Body of pancreas (tissue), 4 donors: ENCODE measurements around the gene GATA3. TPM values are rescaled to one million over a fixed set of nuclear protein-coding genes. Genes with fewer than 3 reads are reported as not detected.

Experiments used
- ATAC-seq: fragments of 150-250 bp; one replicate; pipeline ENCODE4 v1.9.1; 2016
- DNase-seq, 4 donors: peaks; one replicate each; pipeline ENCODE4 v3.0.0-alpha.2; 2019
- H3K27ac ChIP-seq, 4 donors: fragments of 200-600 bp; sonication (generic); 1 replicate in 3 of 4; 2 replicates in 1 of 4; pipeline versions ENCODE4 v1.5.1 to v1.6.1; 2016 to 2019; ENCODE audit warnings: mild to moderate bottlenecking in 1 of 4, mixed read lengths in 1 of 4, moderate library complexity in 1 of 4
- H3K27me3 ChIP-seq, 2 donors: fragments of 200-600 bp; sonication (generic); one replicate each; pipeline ENCODE4 v1.6.0; 2016; ENCODE audit warnings: mild to moderate bottlenecking in 1 of 2
- H3K36me3 ChIP-seq, 2 donors: fragments of 200-600 bp; sonication (generic); replicated peaks in 1 of 2; 2 replicates each; pipeline ENCODE4 v1.5.1; 2016; ENCODE audit warnings: low read depth in 2 of 2; ENCODE audit not compliant: insufficient read depth in 1 of 2
- H3K4me1 ChIP-seq: fragments of 200-600 bp; sonication (generic); one replicate; pipeline ENCODE4 v1.6.0; 2016
- H3K4me3 ChIP-seq, 2 donors: fragments of 200-600 bp; sonication (generic); 1 replicate in 1 of 2; 2 replicates in 1 of 2; pipeline ENCODE4 v1.5.1; 2016 to 2019
- H3K9me3 ChIP-seq, 3 donors: fragments of 200-600 bp; sonication (generic); 1 replicate in 2 of 3; 2 replicates in 1 of 3; pipeline ENCODE4 v1.5.1; 2016
- CTCF ChIP-seq, 7 experiments: fragments of 450-650 bp in 4 of 7; fragments of 200-600 bp in 3 of 7; sonication (generic) in 3 of 7; IDR thresholded peaks; one replicate each; pipeline ENCODE4 v1.5.1; 2016 to 2019; ENCODE audit warnings: antibody characterized with exemption in 7 of 7
- POLR2A ChIP-seq, 3 donors: fragments of 450-650 bp; IDR thresholded peaks; one replicate each; pipeline ENCODE4 v1.6.1; 2016; ENCODE audit warnings: antibody characterized with exemption in 3 of 3, mild to moderate bottlenecking in 2 of 3
- WGBS, 2 donors: methylation state at CpG; one replicate each; pipeline ENCODE4 v1.1.5; 2017; 5-methylcytosine and 5-hydroxymethylcytosine counted together
- intact Hi-C: fragments of 100-400 bp; cut with DNase I; formaldehyde crosslinking; loops from one replicate; pipeline ENCODE4 v1.15.1; 2023
- total RNA-seq, 2 donors: library from RNA; depleted of rRNA; stranded (reverse); fragments of >200 nt; gene quantifications; one replicate each; pipeline ENCODE4 v1.1.0, GENCODE V29; 2016

The GATA3 gene
- total RNA-seq, 2 donors from 2014 or later, result 0.26 to 0.66 TPM

GRCh38 chr10:8073691-8074416, 19.4 kb downstream of the GATA3 start:
- no peak for TF ChIP-seq CTCF (IDR thresholded peaks at IDR 0.05)
- TF ChIP-seq POLR2A (IDR thresholded peaks at IDR 0.05), result no peak
- DNase-seq (no peak), ATAC-seq (no peak)
- no peak overlapping the region for H3K27ac ChIP-seq
- no peaks in the 10 kb centered on the region for H3K9me3 ChIP-seq
- intact Hi-C loops, result no loop called here
- H3K27me3 ChIP-seq, result no peaks in the 10 kb centered on the region
- 73 to 81% methylated on average over 15 of the region's 15 CpGs for WGBS, 2 donors
- H3K4me1 ChIP-seq, result no peaks in the 10 kb centered on the region
- no peak overlapping the region for H3K4me3 ChIP-seq
- no peaks in the 10 kb centered on the region for H3K36me3 ChIP-seq

- ATAC-seq (no peak), DNase-seq (no peak)
- TF ChIP-seq POLR2A (IDR thresholded peaks at IDR 0.05) (no peak), CTCF (IDR thresholded peaks at IDR 0.05) (no peak)
- 78 to 79% methylated on average over 14 of the region's 14 CpGs for WGBS, 2 donors
- intact Hi-C loops, result no loop called here
- Histone ChIP-seq H3K9me3 (no peaks in the 10 kb centered on the region), H3K4me3 (no peak overlapping the region), H3K36me3 (no peaks in the 10 kb centered on the region), H3K27me3 (no peaks in the 10 kb centered on the region), H3K4me1 (no peaks in the 10 kb centered on the region), H3K27ac (no peak overlapping the region)
Observed at GRCh38 chr10:8074881-8075280, 20.4 kb downstream of the GATA3 start.

GRCh38 chr10:8075282-8076260, 21.1 kb downstream of the GATA3 start:
- TF ChIP-seq POLR2A (IDR thresholded peaks at IDR 0.05), result no peak
- TF ChIP-seq CTCF (IDR thresholded peaks at IDR 0.05), result no peak
- no peaks in the 10 kb centered on the region for H3K9me3 ChIP-seq
- H3K4me1 ChIP-seq, result no peaks in the 10 kb centered on the region
- no peak overlapping the region for H3K27ac ChIP-seq
- no peaks in the 10 kb centered on the region for H3K27me3 ChIP-seq
- H3K4me3 ChIP-seq, result no peak overlapping the region
- WGBS, 2 donors, result 28 to 29% methylated on average over 19 of the region's 19 CpGs
- no peak for DNase-seq
- intact Hi-C loops, result no loop called here
- no peaks in the 10 kb centered on the region for H3K36me3 ChIP-seq
- no peak for ATAC-seq

GRCh38 chr10:8076933-8077332, 22.4 kb downstream of the GATA3 start:
- WGBS, 2 donors, result 68 to 70% methylated on average over 5 of the region's 5 CpGs
- intact Hi-C loops, result no loop called here

More at GRCh38 chr10:8076933-8077332, 22.4 kb downstream of the GATA3 start:
- no peaks in the 10 kb centered on the region for H3K9me3 ChIP-seq
- TF ChIP-seq CTCF (IDR thresholded peaks at IDR 0.05) (no peak), POLR2A (IDR thresholded peaks at IDR 0.05) (no peak)
- no peak for ATAC-seq
- no peak overlapping the region for H3K27ac ChIP-seq
- no peak for DNase-seq
- no peaks in the 10 kb centered on the region for H3K36me3 ChIP-seq
- no peak overlapping the region for H3K4me3 ChIP-seq
- peaks cover 0 to 3% of the 10 kb centered on the region in 2 donors for H3K27me3 ChIP-seq
- H3K4me1 ChIP-seq, result no peaks in the 10 kb centered on the region
